Astrocyte (in vitro differentiated cells and primary cell): ENCODE measurements around the gene PRG3. TPM values are rescaled to one million over a fixed set of nuclear protein-coding genes. Genes with fewer than 3 reads are reported as not detected.

ENCODE experiments used
- DNase-seq: peaks from one replicate; pipeline ENCODE4 v3.0.0-alpha.2; 2010; ENCODE audit warnings: low read depth
- FAIRE-seq: peaks from 2 replicates; lab custom pipeline; 2011; peaks lifted over from hg19 to GRCh38; lab: Jason Lieb, UNC
- H2AFZ ChIP-seq: 2 replicates; pipeline ENCODE4 v1.6.0; 2012; ENCODE audit warnings: low read depth, low read length, inconsistent platforms
- H3K27ac ChIP-seq: 2 replicates; pipeline ENCODE4 v1.5.1; 2011; ENCODE audit warnings: low read depth, low read length, inconsistent platforms
- H3K27me3 ChIP-seq: 2 replicates; pipeline ENCODE4 v1.6.0; 2011; ENCODE audit warnings: low read length, inconsistent platforms; ENCODE audit not compliant: insufficient read depth
- H3K36me3 ChIP-seq: 2 replicates; pipeline ENCODE4 v1.5.1; 2011; ENCODE audit warnings: low read length, inconsistent platforms; ENCODE audit not compliant: insufficient read depth
- H3K4me1 ChIP-seq: 2 replicates; pipeline ENCODE4 v1.5.1; 2011; ENCODE audit warnings: low read length, inconsistent platforms; ENCODE audit not compliant: insufficient read depth
- H3K4me2 ChIP-seq: 2 replicates; pipeline ENCODE4 v1.6.0; 2012; ENCODE audit warnings: low read length, inconsistent platforms
- H3K4me3 ChIP-seq: 2 replicates; pipeline ENCODE4 v1.5.1; 2011; ENCODE audit warnings: low read depth, mild to moderate bottlenecking, low read length, inconsistent platforms; ENCODE audit not compliant: insufficient read depth
- H3K79me2 ChIP-seq: 2 replicates; pipeline ENCODE4 v1.6.0; 2012; ENCODE audit warnings: mild to moderate bottlenecking, low read length, inconsistent platforms; ENCODE audit not compliant: insufficient read depth
- H3K9ac ChIP-seq: 2 replicates; pipeline ENCODE4 v1.6.0; 2012; ENCODE audit warnings: mild to moderate bottlenecking, low read length, inconsistent platforms
- H3K9me3 ChIP-seq: 2 replicates; pipeline ENCODE4 v1.5.1; 2012; ENCODE audit warnings: low read depth, mild to moderate bottlenecking, low read length, inconsistent platforms; ENCODE audit not compliant: insufficient read depth
- H4K20me1 ChIP-seq: 2 replicates; pipeline ENCODE4 v1.6.0; 2012; ENCODE audit warnings: low read length, inconsistent platforms; ENCODE audit not compliant: insufficient read depth
- H3K27ac Mint-ChIP-seq: one replicate; pipeline ENCODE4 v1.8.0; 2021; ENCODE audit warnings: mild to moderate bottlenecking, mixed read lengths; ENCODE audit not compliant: unreplicated experiment
- H3K27me3 Mint-ChIP-seq: one replicate; pipeline ENCODE4 v1.8.0; 2021; ENCODE audit warnings: low read depth, mixed read lengths; ENCODE audit not compliant: unreplicated experiment
- H3K36me3 Mint-ChIP-seq: one replicate; pipeline ENCODE4 v1.8.0; 2021; ENCODE audit warnings: low read depth, mixed read lengths; ENCODE audit not compliant: unreplicated experiment
- H3K4me1 Mint-ChIP-seq: one replicate; pipeline ENCODE4 v1.8.0; 2021; ENCODE audit warnings: low read depth, mixed read lengths; ENCODE audit not compliant: unreplicated experiment
- H3K4me3 Mint-ChIP-seq: one replicate; pipeline ENCODE4 v1.8.0; 2021; ENCODE audit warnings: mild to moderate bottlenecking, moderate library complexity, mixed read lengths; ENCODE audit not compliant: unreplicated experiment
- H3K9me3 Mint-ChIP-seq: one replicate; pipeline ENCODE4 v1.8.0; 2021; ENCODE audit warnings: mild to moderate bottlenecking, mixed read lengths; ENCODE audit not compliant: unreplicated experiment
- EZH2 ChIP-seq: IDR thresholded peaks from 2 replicates; pipeline ENCODE4 v1.6.1; 2012; ENCODE audit warnings: mild to moderate bottlenecking, low read length, inconsistent platforms; ENCODE audit not compliant: insufficient read depth
- total RNA-seq: library from RNA; stranded (reverse); gene quantifications from 2 replicates; pipeline ENCODE4 v1.2.1, GENCODE V29; 2021
- TF ChIP-seq, protein P1 (sequence below): IDR thresholded peaks from 2 replicates; pipeline ENCODE4 v1.5.1; 2011; ENCODE audit warnings: low read depth, mild to moderate bottlenecking, inconsistent platforms, low read length, moderate library complexity; ENCODE audit not compliant: insufficient read depth

Gene PRG3
- total RNA-seq, 1 donor from 2014 or later: not detected

DNA sequence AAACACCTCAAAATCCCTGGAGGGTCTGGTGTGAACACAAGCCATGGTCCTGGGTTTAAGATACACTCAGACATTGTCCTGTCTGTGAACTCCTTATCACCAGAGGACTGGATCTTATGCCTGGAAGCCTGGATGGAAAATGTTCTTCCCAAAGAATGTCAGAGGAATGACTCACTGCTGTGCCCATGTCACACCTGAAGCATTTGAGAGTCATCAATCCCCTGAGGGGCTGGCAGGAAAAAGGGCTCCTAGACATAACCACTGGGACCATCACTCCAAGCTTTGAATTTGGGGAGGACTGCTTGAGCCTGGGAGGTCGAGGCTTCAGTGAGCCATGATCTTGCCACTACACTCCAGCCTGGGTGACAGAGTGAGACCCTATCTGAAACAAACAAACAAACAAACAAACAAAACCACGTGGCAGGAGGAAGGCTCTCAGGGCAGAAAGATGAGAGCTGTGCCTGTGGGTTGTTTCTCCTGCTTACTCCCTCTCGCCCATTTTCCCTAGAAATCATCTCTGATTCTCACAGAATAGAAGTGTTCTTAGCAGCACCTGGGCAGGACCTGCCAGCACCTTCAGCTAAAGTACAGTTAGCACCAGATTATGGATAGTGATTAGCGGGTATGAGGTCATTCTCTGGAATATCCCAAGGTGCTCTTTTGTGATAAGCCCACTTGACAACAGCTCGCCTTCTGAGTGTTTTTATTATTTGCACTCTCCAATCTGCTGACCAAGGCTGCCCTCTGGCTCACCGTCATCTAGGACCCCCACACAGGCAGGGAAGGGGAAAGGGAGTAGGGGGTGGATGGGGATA, 21.4 kb upstream of the PRG3 start:
- Histone ChIP-seq H3K79me2 (no peaks in the 10 kb centered on the region), H3K36me3 (peaks cover 2% of the 10 kb centered on the region), H3K27me3 (peaks cover 14% of the 10 kb centered on the region), H3K4me1 (no peaks in the 10 kb centered on the region), H3K4me2 (no peak overlapping the region), H2AFZ (no peak overlapping the region), H4K20me1 (no peaks in the 10 kb centered on the region), H3K4me3 (no peak overlapping the region), H3K27ac (no peak overlapping the region), H3K9me3 (no peaks in the 10 kb centered on the region), H3K9ac (no peak overlapping the region)
- H3K36me3 Mint-ChIP-seq: peaks cover 4% of the 10 kb centered on the region
- DNase-seq (no peak), FAIRE-seq (no peak)
- no peaks in the 10 kb centered on the region for H3K9me3 Mint-ChIP-seq
- no peak for TF ChIP-seq EZH2
- TF ChIP-seq, protein P1, sequence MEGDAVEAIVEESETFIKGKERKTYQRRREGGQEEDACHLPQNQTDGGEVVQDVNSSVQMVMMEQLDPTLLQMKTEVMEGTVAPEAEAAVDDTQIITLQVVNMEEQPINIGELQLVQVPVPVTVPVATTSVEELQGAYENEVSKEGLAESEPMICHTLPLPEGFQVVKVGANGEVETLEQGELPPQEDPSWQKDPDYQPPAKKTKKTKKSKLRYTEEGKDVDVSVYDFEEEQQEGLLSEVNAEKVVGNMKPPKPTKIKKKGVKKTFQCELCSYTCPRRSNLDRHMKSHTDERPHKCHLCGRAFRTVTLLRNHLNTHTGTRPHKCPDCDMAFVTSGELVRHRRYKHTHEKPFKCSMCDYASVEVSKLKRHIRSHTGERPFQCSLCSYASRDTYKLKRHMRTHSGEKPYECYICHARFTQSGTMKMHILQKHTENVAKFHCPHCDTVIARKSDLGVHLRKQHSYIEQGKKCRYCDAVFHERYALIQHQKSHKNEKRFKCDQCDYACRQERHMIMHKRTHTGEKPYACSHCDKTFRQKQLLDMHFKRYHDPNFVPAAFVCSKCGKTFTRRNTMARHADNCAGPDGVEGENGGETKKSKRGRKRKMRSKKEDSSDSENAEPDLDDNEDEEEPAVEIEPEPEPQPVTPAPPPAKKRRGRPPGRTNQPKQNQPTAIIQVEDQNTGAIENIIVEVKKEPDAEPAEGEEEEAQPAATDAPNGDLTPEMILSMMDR: no peak
- H3K27ac Mint-ChIP-seq: no peak overlapping the region
- H3K27me3 Mint-ChIP-seq: peaks cover 9% of the 10 kb centered on the region
- peaks cover 18% of the 10 kb centered on the region for H3K4me1 Mint-ChIP-seq
- H3K4me3 Mint-ChIP-seq: no peak overlapping the region

DNA sequence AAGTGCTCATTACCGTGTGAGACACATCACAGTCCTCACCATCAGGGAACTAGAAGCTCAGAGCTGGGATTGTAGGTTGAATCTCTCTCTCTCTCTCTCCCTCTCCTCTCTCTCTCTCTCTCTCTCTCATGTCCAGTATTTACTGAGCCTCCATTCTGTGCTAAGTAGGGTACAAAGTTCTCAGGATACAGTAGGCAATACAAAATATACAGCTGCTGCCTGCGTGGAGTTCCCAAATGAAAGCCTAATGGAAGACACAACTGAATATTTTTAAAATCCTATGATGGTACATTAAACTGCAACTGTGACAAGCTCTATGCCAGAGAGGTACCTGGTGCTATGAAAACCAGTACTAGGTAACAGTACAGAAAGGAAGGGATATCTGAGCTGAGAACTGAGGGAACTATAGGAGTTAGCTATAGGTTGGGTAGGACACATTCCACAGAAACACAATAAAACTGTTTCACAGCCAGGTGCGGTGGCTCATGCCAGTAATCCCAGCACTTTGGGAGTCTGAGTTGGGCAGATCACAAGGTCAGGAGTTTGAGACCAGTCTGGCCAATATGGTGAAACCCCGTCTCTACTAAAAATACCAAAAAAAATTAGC, 19.1 kb upstream of the PRG3 start:
- Histone ChIP-seq H3K27ac (no peak overlapping the region), H3K27me3 (peaks cover 23% of the 10 kb centered on the region), H3K4me1 (no peaks in the 10 kb centered on the region), H3K79me2 (no peaks in the 10 kb centered on the region), H3K9me3 (peaks cover 2% of the 10 kb centered on the region), H4K20me1 (no peaks in the 10 kb centered on the region), H2AFZ (no peak overlapping the region), H3K4me3 (no peak overlapping the region), H3K4me2 (no peak overlapping the region), H3K36me3 (no peaks in the 10 kb centered on the region), H3K9ac (no peak overlapping the region)
- TF ChIP-seq, protein P1: no peak
- no peak for TF ChIP-seq EZH2
- peaks cover under 1% of the 10 kb centered on the region for H3K4me1 Mint-ChIP-seq
- FAIRE-seq (no peak), DNase-seq (no peak)
- H3K9me3 Mint-ChIP-seq: no peaks in the 10 kb centered on the region
- no peak overlapping the region for H3K27ac Mint-ChIP-seq
- peaks cover 9% of the 10 kb centered on the region for H3K27me3 Mint-ChIP-seq
- no peaks in the 10 kb centered on the region for H3K36me3 Mint-ChIP-seq
- no peak overlapping the region for H3K4me3 Mint-ChIP-seq

DNA sequence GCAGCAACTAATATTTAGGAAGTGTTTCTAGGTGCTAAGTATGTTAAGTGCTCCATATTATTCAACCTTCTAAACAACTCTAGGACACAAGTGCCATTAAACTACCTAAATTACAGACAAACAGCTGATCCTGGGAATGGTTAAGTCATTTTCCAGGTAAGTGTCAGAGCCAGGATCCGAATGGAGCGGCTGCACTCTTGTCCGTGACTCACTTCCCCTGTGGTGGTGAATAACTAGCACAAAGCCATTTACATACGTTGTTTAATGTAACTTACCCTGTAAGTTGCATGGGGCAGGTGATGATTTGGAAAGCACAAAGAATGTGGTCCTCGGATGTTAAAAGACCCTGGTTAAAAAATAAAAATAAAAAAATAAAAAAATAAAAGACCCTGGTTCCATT, 18.3 kb upstream of the PRG3 start:
- Histone ChIP-seq H3K9ac (no peak overlapping the region), H3K4me3 (no peak overlapping the region), H3K36me3 (no peaks in the 10 kb centered on the region), H3K27me3 (peaks cover 25% of the 10 kb centered on the region), H3K79me2 (no peaks in the 10 kb centered on the region), H3K4me1 (no peaks in the 10 kb centered on the region), H4K20me1 (no peaks in the 10 kb centered on the region), H3K9me3 (peaks cover 2% of the 10 kb centered on the region), H3K27ac (no peak overlapping the region), H3K4me2 (no peak overlapping the region), H2AFZ (no peak overlapping the region)
- Mint-ChIP-seq H3K36me3 (no peaks in the 10 kb centered on the region), H3K27ac (no peak overlapping the region), H3K4me1 (no peaks in the 10 kb centered on the region), H3K27me3 (peaks cover 14% of the 10 kb centered on the region), H3K9me3 (no peaks in the 10 kb centered on the region), H3K4me3 (no peak overlapping the region)
- FAIRE-seq (no peak), DNase-seq (no peak)
- TF ChIP-seq EZH2: no peak
- TF ChIP-seq, protein P1: no peak
